NK-92 (cell line): ENCODE data around the gene ADM.

Experiments
- DNase-seq: peaks from one replicate; lab custom pipeline; 2025; ENCODE audit not compliant: unreplicated experiment; lab: John Stamatoyannopoulos, UW

ADM gene

GRCh38 chr11:10328314-10329098 lies 23.6 kb downstream of the ADM start:
- no peak for DNase-seq

GRCh38 chr11:10329356-10329755 lies 24.5 kb downstream of the ADM start:
- DNase-seq, result no peak

- DNase-seq, result no peak
These were observed 25.1 kb downstream of the ADM start for GRCh38 chr11:10329935-10330334.

GRCh38 chr11:10331548-10332289 lies 26.8 kb downstream of the ADM start:
- no peak for DNase-seq

GRCh38 chr11:10333490-10333889 lies 28.6 kb downstream of the ADM start:
- DNase-seq, result no peak

GRCh38 chr11:10338287-10338686 lies 33.4 kb downstream of the ADM start:
- no peak for DNase-seq

- DNase-seq, result no peak
These were observed 43.9 kb downstream of the ADM start for GRCh38 chr11:10348650-10349280.

GRCh38 chr11:10349281-10349665 lies 44.4 kb downstream of the ADM start:
- DNase-seq, result no peak

- DNase-seq, result no peak
These were observed 44.9 kb downstream of the ADM start for GRCh38 chr11:10349806-10350205.

- no peak for DNase-seq
These were observed 45.5 kb downstream of the ADM start for GRCh38 chr11:10350334-10350733.

GRCh38 chr11:10351435-10351764 lies 46.5 kb downstream of the ADM start:
- no peak for DNase-seq

GRCh38 chr11:10351765-10352641 lies 47.1 kb downstream of the ADM start:
- no peak for DNase-seq

GRCh38 chr11:10352921-10353550 lies 48.2 kb downstream of the ADM start:
- DNase-seq, result no peak

GRCh38 chr11:10354389-10354788 lies 49.5 kb downstream of the ADM start:
- no peak for DNase-seq

GRCh38 chr11:10355257-10355661 lies 50.4 kb downstream of the ADM start:
- no peak for DNase-seq

GRCh38 chr11:10356161-10356560 lies 51.3 kb downstream of the ADM start:
- DNase-seq, result no peak
